Thyroid gland (tissue), 4 donors: ENCODE results near the gene FUCA2. TPM values are rescaled to one million over a fixed set of nuclear protein-coding genes. Genes with fewer than 3 reads are reported as not detected.

ENCODE experiments used
- DNase-seq, 2 donors: peaks; one replicate each; pipeline ENCODE4 v3.0.0-alpha.2; 2019
- H3K27ac ChIP-seq, 3 donors: fragments of 200-600 bp; sonication (generic); 1 replicate in 2 of 3; 2 replicates in 1 of 3; pipeline ENCODE4 v1.5.1; 2016 to 2019; ENCODE audit warnings: mild to moderate bottlenecking in 1 of 3, moderate library complexity in 1 of 3
- H3K27me3 ChIP-seq: fragments of 200-600 bp; sonication (generic); one replicate; pipeline ENCODE4 v1.5.1; 2019
- H3K36me3 ChIP-seq, 2 donors: fragments of 200-600 bp; sonication (generic); one replicate each; pipeline ENCODE4 v1.5.1; 2016 to 2019
- H3K4me1 ChIP-seq, 2 donors: fragments of 200-600 bp; sonication (generic); one replicate each; pipeline ENCODE4 v1.5.1; 2017 to 2019
- H3K4me3 ChIP-seq, 3 donors: fragments of 200-600 bp; sonication (generic); replicated peaks in 1 of 3; 1 replicate in 2 of 3; 2 replicates in 1 of 3; pipeline ENCODE4 v1.5.1; 2016; ENCODE audit warnings: mild to moderate bottlenecking in 1 of 3
- H3K9me3 ChIP-seq: fragments of 200-600 bp; sonication (generic); one replicate; pipeline ENCODE4 v1.5.1; 2017
- CTCF ChIP-seq, 6 experiments: fragments of 200-600 bp in 3 of 6; fragments of 450-650 bp in 3 of 6; sonication (generic) in 3 of 6; IDR thresholded peaks; one replicate each; pipeline ENCODE4 v1.5.1; 2016 to 2019; ENCODE audit warnings: antibody characterized with exemption in 6 of 6, mild to moderate bottlenecking in 2 of 6, inconsistent platforms in 1 of 6, moderate library complexity in 1 of 6
- POLR2A ChIP-seq, 2 donors: fragments of 450-650 bp; IDR thresholded peaks; one replicate each; pipeline ENCODE4 v1.6.1; 2017; ENCODE audit warnings: antibody characterized with exemption in 2 of 2, mild to moderate bottlenecking in 2 of 2, moderate library complexity in 1 of 2
- WGBS, 2 donors: methylation state at CpG; one replicate each; pipeline ENCODE4 v1.1.5; 2017; 5-methylcytosine and 5-hydroxymethylcytosine counted together
- intact Hi-C: fragments of 100-400 bp; cut with DNase I; formaldehyde crosslinking; loops from one replicate; pipeline ENCODE4 v1.15.1; 2023
- total RNA-seq, 4 donors: library from RNA; depleted of rRNA; stranded (reverse); fragments of >200 nt; gene quantifications; one replicate each; pipeline ENCODE4 v1.2.3, GENCODE V29; 2016

Gene FUCA2
- total RNA-seq, 4 donors from 2014 or later: 31.7 to 59.1 (median 44.7) TPM

DNA sequence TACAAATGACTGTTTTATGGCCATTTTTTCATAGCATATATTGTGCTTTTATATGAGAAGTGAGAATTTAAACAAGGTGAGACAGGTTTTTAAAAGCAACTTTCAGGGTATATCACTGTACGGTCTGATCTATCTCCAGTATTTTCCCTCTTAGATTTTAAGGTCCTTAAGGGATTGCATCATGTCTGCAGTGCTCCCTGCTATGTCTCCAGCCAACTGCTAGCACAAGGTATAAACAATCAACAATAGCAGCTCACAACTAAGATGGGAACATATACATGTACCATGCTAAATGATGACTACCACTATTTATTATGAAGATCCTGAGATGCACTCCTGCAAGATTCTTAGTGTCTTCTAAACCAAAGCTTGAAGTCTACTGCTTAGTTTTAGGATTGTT lies 7.2 kb downstream of the FUCA2 start:
- Histone ChIP-seq H3K36me3 (peaks cover 8 to 13% of the 10 kb centered on the region in 2 donors), H3K27ac (no peak overlapping the region), H3K4me1 (no peaks in the 10 kb centered on the region), H3K4me3 (no peak overlapping the region), H3K9me3 (no peaks in the 10 kb centered on the region), H3K27me3 (no peaks in the 10 kb centered on the region)
- intact Hi-C loops: no loop called here
- 85 to 91% methylated on average over 1 of the region's 1 CpG for WGBS, 2 donors
- TF ChIP-seq CTCF (IDR thresholded peaks at IDR 0.05) (no peak), POLR2A (IDR thresholded peaks at IDR 0.05) (no peak)
- DNase-seq: no peak

- no peak overlapping the region for H3K27ac ChIP-seq
- no peaks in the 10 kb centered on the region for H3K9me3 ChIP-seq
- intact Hi-C loops: no loop called here
- H3K36me3 ChIP-seq: peaks cover 8 to 14% of the 10 kb centered on the region in 2 donors
- TF ChIP-seq CTCF (IDR thresholded peaks at IDR 0.05) (no peak), POLR2A (IDR thresholded peaks at IDR 0.05) (no peak)
- H3K4me3 ChIP-seq: no peak overlapping the region
- H3K4me1 ChIP-seq: no peaks in the 10 kb centered on the region
- 96 to 97% methylated on average over 2 of the region's 2 CpGs for WGBS, 2 donors
- no peaks in the 10 kb centered on the region for H3K27me3 ChIP-seq
- no peak for DNase-seq
Measured at GRCh38 chr6:143501851-143502250, 9.7 kb downstream of the FUCA2 start.

DNA sequence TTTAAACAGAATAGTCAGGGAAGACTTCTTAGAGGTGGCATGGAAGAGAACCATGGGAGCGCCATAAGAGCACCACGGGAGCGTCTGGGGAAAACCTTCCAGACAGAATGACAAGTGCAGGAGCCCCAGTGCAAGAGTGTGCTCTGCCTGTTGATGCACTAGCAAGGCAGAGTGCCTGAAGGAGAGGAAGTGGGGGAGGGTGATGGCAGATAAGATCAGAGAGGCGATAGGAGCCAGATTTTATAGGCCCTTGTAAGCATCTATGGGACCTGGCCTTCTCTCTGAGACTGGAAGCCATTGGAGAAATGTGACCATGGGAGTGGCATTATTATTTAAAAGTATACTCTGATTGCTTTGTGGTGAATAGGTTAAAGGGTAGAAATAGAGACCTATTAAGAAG lies 13.1 kb downstream of the FUCA2 start:
- intact Hi-C loops: no loop called here
- H3K4me1 ChIP-seq: no peaks in the 10 kb centered on the region
- H3K27me3 ChIP-seq: no peaks in the 10 kb centered on the region
- DNase-seq: no peak
- peaks cover 8 to 15% of the 10 kb centered on the region in 2 donors for H3K36me3 ChIP-seq
- no peaks in the 10 kb centered on the region for H3K9me3 ChIP-seq
- H3K4me3 ChIP-seq: no peak overlapping the region
- H3K27ac ChIP-seq: no peak overlapping the region
- TF ChIP-seq POLR2A (IDR thresholded peaks at IDR 0.05) (no peak), CTCF (IDR thresholded peaks at IDR 0.05) (no peak)
- WGBS, 2 donors: 81 to 88% methylated on average over 4 of the region's 4 CpGs

GRCh38 chr6:143496974-143497373 lies 14.5 kb downstream of the FUCA2 start:
- H3K36me3 ChIP-seq: peaks cover 8 to 15% of the 10 kb centered on the region in 2 donors
- WGBS, 2 donors: 95 to 100% methylated on average over 1 of the region's 1 CpG

DNA sequence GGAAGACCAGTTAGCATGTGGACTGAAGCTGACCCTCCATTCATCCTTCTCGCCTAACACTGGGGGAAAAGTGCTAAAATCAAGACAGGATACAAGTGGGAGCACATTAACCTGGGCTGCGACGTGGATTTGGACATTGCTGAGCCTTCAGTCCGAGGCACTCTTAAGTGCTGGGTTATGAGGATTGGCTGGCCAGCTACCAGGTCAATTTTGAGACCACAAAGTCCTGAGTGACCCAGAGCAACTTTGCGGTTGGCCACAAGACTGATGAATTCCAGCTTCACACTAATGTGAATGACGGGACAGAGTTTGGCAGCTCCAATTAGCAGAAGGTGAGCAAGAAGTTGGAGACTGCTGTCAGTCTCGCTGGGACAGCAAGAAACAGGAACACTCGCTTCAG lies 20.7 kb downstream of the FUCA2 start:
- 91 to 93% methylated on average over 8 of the region's 8 CpGs for WGBS, 2 donors
- no peaks in the 10 kb centered on the region for H3K4me1 ChIP-seq
- H3K27ac ChIP-seq: no peak overlapping the region

More at GRCh38 chr6:143496974-143497373, 14.5 kb downstream of the FUCA2 start:
- Histone ChIP-seq H3K9me3 (no peaks in the 10 kb centered on the region), H3K27me3 (no peaks in the 10 kb centered on the region), H3K4me3 (no peak overlapping the region), H3K27ac (no peak overlapping the region), H3K4me1 (no peaks in the 10 kb centered on the region)
- intact Hi-C loops: no loop called here
- no peak for DNase-seq
- TF ChIP-seq CTCF (IDR thresholded peaks at IDR 0.05) (no peak), POLR2A (IDR thresholded peaks at IDR 0.05) (no peak)

More for the DNA sequence above, 20.7 kb downstream of the FUCA2 start:
- Histone ChIP-seq H3K9me3 (no peaks in the 10 kb centered on the region), H3K4me3 (no peak overlapping the region), H3K36me3 (peaks cover 0 to 2% of the 10 kb centered on the region in 2 donors), H3K27me3 (no peaks in the 10 kb centered on the region)
- no peak for TF ChIP-seq POLR2A (IDR thresholded peaks at IDR 0.05)
- TF ChIP-seq CTCF (IDR thresholded peaks at IDR 0.05): no peak
- intact Hi-C loops: no loop called here
- DNase-seq: no peak
